Mesendoderm (in vitro differentiated cells): ENCODE data around the gene KRT14.
"Not testable (repeated sequence)": the region's sequence is repeated elsewhere in the genome, so short reads cannot be mapped to it uniquely, and the experiment has no call there.

Experiments
- DNase-seq: peaks from one replicate; pipeline ENCODE4 v3.0.0; 2013
- H2AK5ac ChIP-seq: 2 replicates; pipeline ENCODE4 v1.6.1; 2013; ENCODE audit warnings: low read length, inconsistent platforms
- H2BK120ac ChIP-seq: 2 replicates; pipeline ENCODE4 v1.6.1; 2013; ENCODE audit warnings: low read depth, mild to moderate bottlenecking, low read length, moderate library complexity, mixed read lengths
- H2BK15ac ChIP-seq: replicated peaks from 2 replicates; pipeline ENCODE4 v1.6.1; 2013; ENCODE audit warnings: low read depth, mild to moderate bottlenecking, moderate library complexity
- H2BK5ac ChIP-seq: 2 replicates; pipeline ENCODE4 v1.6.1; 2013; ENCODE audit warnings: low read length, inconsistent platforms
- H3K18ac ChIP-seq: 2 replicates; pipeline ENCODE4 v1.6.1; 2013; ENCODE audit warnings: mild to moderate bottlenecking, low read length, mixed read lengths
- H3K23ac ChIP-seq: one replicate; pipeline ENCODE4 v1.6.1; 2013; ENCODE audit warnings: low read length
- H3K27ac ChIP-seq: 2 replicates; pipeline ENCODE4 v1.5.1; 2013; ENCODE audit warnings: low read depth, mild to moderate bottlenecking, inconsistent platforms, low read length, moderate library complexity
- H3K27me3 ChIP-seq: 2 replicates; pipeline ENCODE4 v1.6.1; 2013; ENCODE audit warnings: low read length, control low read depth, mild to moderate bottlenecking, inconsistent platforms; ENCODE audit not compliant: insufficient read depth, poor library complexity
- H3K36me3 ChIP-seq: 2 replicates; pipeline ENCODE4 v1.6.1; 2013; ENCODE audit warnings: low read length, inconsistent platforms; ENCODE audit not compliant: control insufficient read depth, insufficient read depth
- H3K4ac ChIP-seq: one replicate; pipeline ENCODE4 v1.6.1; 2013; ENCODE audit warnings: low read depth, mild to moderate bottlenecking, low read length, moderate library complexity
- H3K4me1 ChIP-seq: 2 replicates; pipeline ENCODE4 v1.6.1; 2013; ENCODE audit warnings: low read depth, low read length, inconsistent platforms; ENCODE audit not compliant: control insufficient read depth
- H3K4me2 ChIP-seq: 2 replicates; pipeline ENCODE4 v1.6.1; 2013; ENCODE audit warnings: low read length
- H3K4me3 ChIP-seq: 2 replicates; pipeline ENCODE4 v1.5.1; 2013; ENCODE audit warnings: mild to moderate bottlenecking, low read length
- H3K56ac ChIP-seq: one replicate; pipeline ENCODE4 v1.6.1; 2013; ENCODE audit warnings: low read length
- H3K79me1 ChIP-seq: 2 replicates; pipeline ENCODE4 v1.6.1; 2013; ENCODE audit warnings: low read length, inconsistent platforms
- H3K79me2 ChIP-seq: 2 replicates; pipeline ENCODE4 v1.6.1; 2013; ENCODE audit warnings: mild to moderate bottlenecking, low read length; ENCODE audit not compliant: control insufficient read depth, insufficient read depth
- H3K9ac ChIP-seq: 2 replicates; pipeline ENCODE4 v1.6.1; 2013; ENCODE audit warnings: low read length, inconsistent platforms
- H4K5ac ChIP-seq: one replicate; pipeline ENCODE4 v1.6.1; 2013; ENCODE audit warnings: low read length
- H4K8ac ChIP-seq: one replicate; pipeline ENCODE4 v1.6.1; 2013; ENCODE audit warnings: low read depth, mild to moderate bottlenecking, control low read depth, low read length, moderate library complexity
- WGBS: extraction: QIAGEN DNeasy Blood & Tissue Kit; methylation state at CpG from one replicate; pipeline ENCODE4 v1.1.7; 2013; ENCODE audit warnings: low lambda C conversion rate, missing lambda C conversion rate; ENCODE audit not compliant: insufficient coverage; ENCODE audit errors: extremely low coverage; 5-methylcytosine and 5-hydroxymethylcytosine counted together

KRT14 gene

GRCh38 chr17:41544491-41544892 is 42.2 kb downstream of the KRT14 start:
- Histone ChIP-seq H3K23ac (no peak overlapping the region), H3K9ac (no peak overlapping the region), H4K8ac (no peak overlapping the region), H3K79me1 (no peaks in the 10 kb centered on the region), H3K36me3 (no peaks in the 10 kb centered on the region), H4K5ac (no peak overlapping the region), H3K27ac (no peak overlapping the region), H3K56ac (peak overlapping the region; percentile 18), H3K4me1 (no peaks in the 10 kb centered on the region), H3K4ac (no peak overlapping the region), H2AK5ac (no peak overlapping the region), H2BK15ac (no peak overlapping the region), H3K18ac (no peak overlapping the region), H3K79me2 (no peaks in the 10 kb centered on the region), H3K27me3 (no peaks in the 10 kb centered on the region), H2BK5ac (no peak overlapping the region), H3K4me3 (no peak overlapping the region), H2BK120ac (no peak overlapping the region), H3K4me2 (no peak overlapping the region)
- WGBS = no CpG with 5 or more reads among the region's 5 CpGs
- DNase-seq = no peak

GRCh38 chr17:41542786-41543185 is 43.9 kb downstream of the KRT14 start:
- not testable (repeated sequence) for H3K27ac ChIP-seq, H3K27me3 ChIP-seq, H3K79me2 ChIP-seq, H3K4me1 ChIP-seq, H3K36me3 ChIP-seq, H3K23ac ChIP-seq, H3K79me1 ChIP-seq, H3K56ac ChIP-seq, H2AK5ac ChIP-seq, H4K5ac ChIP-seq, H4K8ac ChIP-seq, H3K4me3 ChIP-seq, H2BK15ac ChIP-seq, H3K4me2 ChIP-seq, H3K18ac ChIP-seq, H2BK5ac ChIP-seq, H3K9ac ChIP-seq, H3K4ac ChIP-seq, H2BK120ac ChIP-seq, DNase-seq
- no CpG with 5 or more reads among the region's 10 CpGs for WGBS

GRCh38 chr17:41542357-41542756 is 44.3 kb downstream of the KRT14 start:
- Histone ChIP-seq H3K27ac (no peak overlapping the region), H2BK15ac (no peak overlapping the region), H3K4me2 (no peak overlapping the region), H3K4me3 (no peak overlapping the region), H4K8ac (no peak overlapping the region), H3K79me1 (no peaks in the 10 kb centered on the region), H3K27me3 (no peaks in the 10 kb centered on the region), H2BK5ac (no peak overlapping the region), H3K36me3 (no peaks in the 10 kb centered on the region), H3K18ac (no peak overlapping the region), H2BK120ac (no peak overlapping the region), H3K56ac (no peak overlapping the region), H3K4me1 (peaks cover 6% of the 10 kb centered on the region), H3K23ac (no peak overlapping the region), H3K4ac (no peak overlapping the region), H3K79me2 (no peaks in the 10 kb centered on the region), H3K9ac (no peak overlapping the region), H4K5ac (no peak overlapping the region), H2AK5ac (no peak overlapping the region)
- WGBS = no CpG with 5 or more reads among the region's 2 CpGs
- no peak for DNase-seq

GRCh38 chr17:41540921-41541625 is 45.6 kb downstream of the KRT14 start:
- Histone ChIP-seq H2BK5ac (no peak overlapping the region), H3K18ac (no peak overlapping the region), H3K56ac (no peak overlapping the region), H4K5ac (no peak overlapping the region), H3K9ac (no peak overlapping the region), H3K4ac (no peak overlapping the region), H2BK15ac (no peak overlapping the region), H3K79me2 (no peaks in the 10 kb centered on the region), H3K36me3 (no peaks in the 10 kb centered on the region), H3K79me1 (no peaks in the 10 kb centered on the region), H2AK5ac (no peak overlapping the region), H3K4me2 (no peak overlapping the region), H4K8ac (no peak overlapping the region), H2BK120ac (no peak overlapping the region), H3K23ac (no peak overlapping the region), H3K4me1 (peaks cover 16% of the 10 kb centered on the region), H3K27ac (no peak overlapping the region), H3K4me3 (no peak overlapping the region), H3K27me3 (no peaks in the 10 kb centered on the region)
- no CpG with 5 or more reads among the region's 10 CpGs for WGBS
- DNase-seq = no peak

GRCh38 chr17:41539979-41540701 is 46.6 kb downstream of the KRT14 start:
- H3K4me3 ChIP-seq = no peak overlapping the region
- no peak overlapping the region for H2BK15ac ChIP-seq

More at GRCh38 chr17:41539979-41540701, 46.6 kb downstream of the KRT14 start:
- Histone ChIP-seq H3K27me3 (no peaks in the 10 kb centered on the region), H2BK5ac (no peak overlapping the region), H3K23ac (no peak overlapping the region), H3K56ac (peak overlapping the region; percentile 45), H3K27ac (no peak overlapping the region), H3K9ac (no peak overlapping the region), H4K5ac (no peak overlapping the region), H3K79me2 (no peaks in the 10 kb centered on the region), H3K4me1 (peaks cover 23% of the 10 kb centered on the region), H3K36me3 (no peaks in the 10 kb centered on the region), H3K4me2 (no peak overlapping the region), H2BK120ac (no peak overlapping the region), H4K8ac (no peak overlapping the region), H3K4ac (peak overlapping the region; percentile 1), H3K79me1 (no peaks in the 10 kb centered on the region), H2AK5ac (no peak overlapping the region), H3K18ac (no peak overlapping the region)
- no peak for DNase-seq
- no CpG with 5 or more reads among the region's 7 CpGs for WGBS
